ENCODE results near the gene RASGRF2.

DNA sequence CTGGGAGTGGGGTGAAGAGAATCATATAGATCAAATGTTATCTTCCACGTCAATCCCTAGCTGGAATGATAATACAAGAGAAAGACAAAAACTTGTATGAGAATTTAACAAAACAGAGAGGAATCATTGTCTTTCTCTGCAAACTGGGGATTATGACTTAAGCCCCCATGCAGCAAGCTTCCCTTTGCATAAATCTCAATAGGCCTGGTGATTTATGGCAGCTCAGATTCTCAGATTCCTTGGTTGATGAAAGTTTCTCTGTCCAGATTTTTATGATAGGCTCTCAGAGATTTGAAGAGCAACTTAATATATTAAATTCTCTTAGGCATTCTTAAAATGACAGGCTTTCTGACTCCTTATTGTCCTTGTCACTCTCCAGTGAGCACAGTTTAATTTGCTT lies 56.0 kb downstream of the RASGRF2 start:
- TF ChIP-seq EP300 (IDR thresholded peaks at IDR 0.05; ENCODE audit: low read depth) (no peak), CTCF (IDR thresholded peaks at IDR 0.05) (no peak), POLR2AphosphoS5 (IDR thresholded peaks at IDR 0.05) (no peak), POLR2A (IDR thresholded peaks at IDR 0.05) (no peak)

Measured in transverse colon (tissue), 4 donors.